Left kidney (tissue), 8 donors: ENCODE data around the gene SPTB. TPM values are rescaled to one million over a fixed set of nuclear protein-coding genes. Genes with fewer than 3 reads are reported as not detected.
"Not testable (repeated sequence)": the region's sequence is repeated elsewhere in the genome, so short reads cannot be mapped to it uniquely, and the experiment has no call there.

Experiments
- DNase-seq: peaks from one replicate; pipeline ENCODE4 v3.0.0-alpha.2; 2013
- long read RNA-seq, 8 donors: transcript quantifications; one replicate each; lab custom pipeline, GENCODE V29; 2026
- polyA plus RNA-seq: library from polyadenylated mRNA; unstranded; fragments of 120-200 nt; gene quantifications from one replicate; pipeline ENCODE4 v1.2.1, GENCODE V29; 2013; ENCODE audit not compliant: insufficient read length

SPTB gene
- polyA plus RNA-seq: 15.4 TPM
- long read RNA-seq, donor 1, partial matches to known transcripts: 5 of 5 reads
- long read RNA-seq, donor 1, other reads (novel, unspliced or antisense): 0 of 5 reads
- long read RNA-seq, donor 2, full-length matches to known transcripts: 3 of 3 reads
- long read RNA-seq, donor 2, partial matches to known transcripts: 0 of 3 reads
- long read RNA-seq, donor 2, other reads (novel, unspliced or antisense): 0 of 3 reads
- long read RNA-seq, donor 3: 0 reads
- long read RNA-seq, donor 4: 0 reads
- long read RNA-seq, donor 5, full-length matches to known transcripts: 1 of 8 reads
- long read RNA-seq, donor 5, partial matches to known transcripts: 7 of 8 reads
- long read RNA-seq, donor 5, other reads (novel, unspliced or antisense): 0 of 8 reads
- long read RNA-seq, donor 6, partial matches to known transcripts: 16 of 16 reads
- long read RNA-seq, donor 6, other reads (novel, unspliced or antisense): 0 of 16 reads
- long read RNA-seq, donor 7, full-length matches to known transcripts: 1 of 1 reads
- long read RNA-seq, donor 7, partial matches to known transcripts: 0 of 1 reads
- long read RNA-seq, donor 7, other reads (novel, unspliced or antisense): 0 of 1 reads
- long read RNA-seq, donor 8, full-length matches to known transcripts: 1 of 1 reads
- long read RNA-seq, donor 8, partial matches to known transcripts: 0 of 1 reads
- long read RNA-seq, donor 8, other reads (novel, unspliced or antisense): 0 of 1 reads

DNA sequence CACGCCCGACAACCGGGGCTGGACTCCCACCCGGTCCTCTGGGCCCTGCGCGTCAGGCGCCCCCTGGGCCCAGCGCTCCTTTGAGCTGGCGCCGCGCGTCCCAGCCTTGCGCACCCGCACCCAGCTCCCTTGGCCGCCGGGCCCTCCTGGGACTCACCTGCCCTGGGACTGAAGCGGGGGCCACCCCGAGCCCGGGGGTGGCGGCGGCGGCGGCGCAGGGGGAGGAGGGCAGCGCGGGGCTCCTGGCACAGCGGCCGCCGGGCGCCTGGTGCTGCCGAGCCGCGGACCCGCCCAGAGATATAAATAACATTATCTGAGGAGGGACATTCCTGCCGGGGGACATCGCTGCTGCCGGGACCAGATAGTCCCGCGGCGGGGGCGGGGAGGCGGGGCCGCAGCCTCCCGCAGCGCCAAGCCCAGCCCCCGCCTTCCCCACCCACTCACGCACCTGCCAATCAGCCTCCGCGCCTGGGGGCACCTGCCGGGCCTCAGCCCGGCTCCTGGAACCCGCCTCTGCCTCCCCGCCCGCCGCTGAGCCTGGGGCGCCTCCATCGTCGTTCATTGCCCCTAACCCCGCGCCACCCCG lies at the start of gene SPTB:
SPTB (minus strand) TSS at position 273 of the 586 bp plus-strand sequence. CDS start 56,813 bp downstream, outside the sequence.
- peak; percentile 34 for DNase-seq

DNA sequence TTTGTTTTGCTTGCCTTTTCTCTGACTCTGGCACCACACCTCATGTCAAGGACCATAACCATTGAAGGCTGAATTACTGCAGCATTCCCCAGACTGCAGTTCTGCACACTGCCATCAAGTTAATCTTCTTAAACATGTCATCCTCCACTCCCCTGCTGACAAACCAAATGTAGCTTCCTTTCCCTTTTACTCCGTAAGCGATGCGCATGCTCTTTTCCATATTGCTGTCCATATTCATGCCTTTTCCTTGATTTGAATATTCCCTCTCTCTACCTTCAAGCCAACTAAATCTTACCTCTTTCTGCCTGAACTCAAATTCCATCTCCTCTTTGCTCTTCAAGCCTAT lies 49.3 kb upstream of the SPTB start:
- no peak for DNase-seq

DNA sequence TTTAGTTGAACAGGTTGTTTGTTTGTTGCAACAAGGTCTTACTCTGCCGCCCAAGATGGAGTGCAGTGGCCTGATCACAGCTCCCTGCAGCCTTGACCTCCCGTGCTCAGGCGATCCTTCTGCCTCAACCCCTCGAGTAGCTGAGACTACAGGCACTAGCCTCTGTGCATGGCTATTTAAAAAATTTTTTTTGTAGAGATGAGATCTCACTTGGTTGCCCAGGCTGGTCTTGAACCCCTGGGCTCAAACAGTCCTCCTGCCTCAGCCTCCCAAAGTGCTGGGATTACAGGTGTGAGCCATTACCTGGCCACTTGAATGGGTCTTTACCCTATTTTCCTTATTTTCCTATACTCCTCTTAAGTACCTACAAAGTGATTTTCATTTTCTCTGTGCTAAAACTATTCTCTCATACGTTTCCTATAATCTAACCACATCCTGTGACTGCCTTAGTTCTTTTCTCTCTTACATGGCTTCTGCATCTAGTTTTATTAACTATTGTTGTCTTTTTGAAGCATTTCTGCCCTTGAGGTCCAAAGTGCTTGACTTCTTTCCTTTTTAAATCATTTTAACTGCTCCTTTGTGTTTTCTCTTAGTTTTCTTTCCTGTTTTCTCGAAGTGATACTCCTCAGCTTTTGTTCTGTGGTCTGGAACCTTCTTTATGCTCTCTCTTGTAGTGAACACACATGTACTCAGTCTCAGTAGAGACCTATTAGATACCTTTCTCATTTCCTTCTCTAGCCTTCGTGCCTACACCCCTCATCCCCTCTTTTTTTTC lies 48.7 kb upstream of the SPTB start:
- DNase-seq: no peak

DNA sequence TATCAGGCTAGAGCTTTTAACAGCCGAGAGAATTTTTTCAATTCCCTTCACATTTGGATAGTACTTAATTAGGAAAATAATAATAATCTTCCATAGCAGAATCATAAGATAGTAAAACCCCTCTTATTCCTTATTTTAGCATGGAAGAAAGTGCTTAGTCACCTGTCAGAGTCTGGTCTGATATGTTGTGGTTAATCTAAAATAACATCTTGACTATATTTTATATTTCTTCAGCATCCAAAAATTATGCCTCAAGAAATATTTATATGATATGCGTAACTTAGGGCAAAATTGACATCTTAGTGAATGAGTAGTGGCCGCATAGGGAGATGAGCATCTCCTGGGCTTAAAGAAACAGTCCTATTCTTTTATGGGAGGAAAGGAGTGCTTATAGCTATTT lies 47.3 kb upstream of the SPTB start:
- no peak for DNase-seq

DNA sequence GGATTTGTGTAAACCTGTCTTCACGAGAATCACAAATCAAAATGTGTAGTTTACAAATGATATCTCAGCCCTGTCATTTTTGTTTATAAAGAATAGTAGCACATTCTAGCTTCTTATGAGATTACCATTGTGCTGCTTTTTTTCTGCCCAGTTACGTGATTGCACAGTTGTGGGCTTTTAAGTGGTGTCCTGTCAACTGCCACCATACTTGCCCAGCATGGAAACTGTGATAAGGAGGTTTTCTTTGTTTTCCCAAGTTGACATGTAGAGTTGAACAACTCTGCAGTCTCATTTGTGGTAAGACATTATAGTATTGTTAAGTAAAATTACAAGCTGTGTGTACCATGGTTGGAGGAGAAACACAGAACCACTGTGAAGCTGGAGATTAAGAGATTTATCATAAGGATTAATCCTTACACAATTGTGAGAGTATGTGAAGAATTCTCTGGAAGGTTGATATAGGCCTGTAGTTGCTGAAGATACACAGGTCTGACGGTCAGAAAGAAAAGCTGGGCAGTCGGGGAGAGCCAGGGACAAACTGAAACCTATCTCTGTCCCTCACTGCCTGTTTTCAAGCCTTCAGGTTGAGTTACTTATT lies 46.8 kb upstream of the SPTB start:
- DNase-seq: no peak

DNA sequence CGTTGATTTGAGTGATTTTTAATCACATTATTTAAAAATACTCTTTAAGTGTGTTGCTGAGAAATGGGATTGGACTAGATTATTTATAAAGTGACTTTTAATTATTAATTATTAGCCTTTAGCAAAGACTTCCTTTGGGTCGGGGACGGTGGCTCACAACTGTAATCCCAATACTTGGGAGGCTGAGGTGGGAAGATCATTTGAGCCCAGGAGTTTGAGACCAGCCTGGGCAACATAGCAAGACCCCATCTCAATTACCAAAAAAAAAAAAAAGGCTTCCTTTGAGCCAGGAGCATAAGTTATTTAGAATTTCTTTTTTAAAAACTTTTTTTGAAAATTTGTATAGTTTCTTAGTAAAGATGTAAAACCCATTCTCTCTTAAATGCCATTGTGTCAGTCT lies 43.3 kb upstream of the SPTB start:
- no peak for DNase-seq

DNA sequence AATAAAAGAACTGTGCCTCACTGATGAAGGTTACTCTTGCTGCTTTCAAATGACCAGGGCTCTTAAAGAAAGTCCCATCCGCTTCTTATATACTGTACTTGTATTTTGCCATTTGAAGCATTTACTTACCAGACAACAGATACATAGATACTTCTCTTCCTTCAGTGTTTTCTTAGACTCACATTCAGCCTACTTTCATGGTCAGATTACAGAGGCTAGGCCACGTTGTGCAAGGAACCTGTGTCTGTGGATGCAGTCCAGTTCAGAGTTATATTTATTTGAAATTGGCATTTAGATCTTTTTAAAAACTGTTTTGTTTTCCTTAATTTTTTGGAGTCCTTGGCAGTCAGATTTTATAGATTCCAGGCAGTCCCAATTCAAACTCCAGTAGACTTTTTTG lies 40.8 kb upstream of the SPTB start:
- DNase-seq: no peak

DNA sequence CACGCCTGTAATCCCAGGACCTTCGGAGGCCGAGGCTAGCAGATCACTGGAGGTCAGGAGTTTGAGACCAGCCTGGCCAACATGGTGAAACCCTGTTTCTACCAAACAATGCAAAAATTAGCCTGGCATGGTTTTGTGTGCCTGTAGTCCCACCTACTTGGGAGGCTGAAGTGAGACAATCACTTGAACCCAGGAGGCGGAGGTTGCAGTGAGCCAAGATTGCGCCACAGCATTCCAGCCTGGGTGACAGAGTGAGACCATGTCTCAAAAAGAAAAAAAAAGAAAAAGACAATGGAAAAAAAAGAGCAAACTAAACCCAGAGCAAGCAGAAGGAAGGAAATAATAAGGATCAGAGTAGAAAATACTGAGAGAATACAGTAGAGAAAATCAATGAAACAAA lies 39.9 kb upstream of the SPTB start:
- no peak for DNase-seq

DNA sequence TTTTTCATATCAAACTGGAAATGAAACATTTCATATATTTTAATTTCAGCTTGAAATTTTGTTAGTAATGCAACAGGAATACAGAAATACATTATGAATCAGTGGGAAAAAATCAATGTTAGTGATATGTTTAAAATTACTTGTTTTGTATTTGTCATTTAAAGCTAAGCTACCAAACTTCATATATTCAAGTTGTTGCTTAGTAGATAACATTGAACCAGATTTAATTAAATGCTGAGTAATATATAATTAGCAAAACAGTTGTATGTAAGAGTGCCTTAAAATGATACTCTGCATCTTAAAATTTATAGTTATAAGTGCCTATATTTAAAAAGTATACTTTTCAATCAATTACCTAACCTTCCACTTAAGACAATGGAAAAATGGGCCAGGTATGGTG lies 39.5 kb upstream of the SPTB start:
- no peak for DNase-seq

DNA sequence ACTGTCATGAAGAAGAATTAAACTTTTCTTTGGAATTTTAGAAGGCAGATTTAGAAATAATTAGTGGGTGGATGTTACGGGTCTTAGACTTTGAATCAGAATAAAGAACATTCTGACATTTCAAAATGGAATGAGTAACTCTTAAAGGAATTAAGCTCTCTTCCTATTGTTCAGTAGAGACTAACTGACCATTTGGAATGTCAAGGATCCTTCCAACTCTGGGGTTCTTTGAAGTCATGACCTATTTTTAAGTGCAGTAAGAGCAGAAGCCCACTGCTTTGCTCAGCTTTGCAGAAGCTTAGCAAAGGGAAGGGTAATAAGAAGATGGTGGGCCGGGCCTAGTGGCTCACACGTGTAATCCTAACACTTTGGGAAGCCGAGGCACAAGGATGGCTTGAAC lies 38.5 kb upstream of the SPTB start:
- no peak for DNase-seq

DNA sequence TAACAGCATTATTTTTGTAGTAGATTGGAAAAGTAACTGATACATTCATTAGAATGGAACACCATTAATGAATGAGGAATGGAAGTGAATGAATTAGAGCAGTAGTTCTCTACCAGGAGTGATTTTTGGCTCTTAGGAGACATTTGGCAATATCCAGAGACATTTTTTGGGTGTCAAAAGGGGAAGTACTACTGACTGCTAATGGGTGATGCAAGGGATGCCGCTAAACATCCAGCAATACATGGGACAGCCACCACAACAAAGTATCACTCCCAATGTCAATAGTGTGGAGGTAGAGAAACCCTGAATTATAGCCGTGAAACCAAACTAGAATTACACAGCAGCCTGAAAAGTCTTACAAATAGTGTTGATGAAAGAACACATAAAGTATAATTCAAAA lies 36.1 kb upstream of the SPTB start:
- DNase-seq: no peak

DNA sequence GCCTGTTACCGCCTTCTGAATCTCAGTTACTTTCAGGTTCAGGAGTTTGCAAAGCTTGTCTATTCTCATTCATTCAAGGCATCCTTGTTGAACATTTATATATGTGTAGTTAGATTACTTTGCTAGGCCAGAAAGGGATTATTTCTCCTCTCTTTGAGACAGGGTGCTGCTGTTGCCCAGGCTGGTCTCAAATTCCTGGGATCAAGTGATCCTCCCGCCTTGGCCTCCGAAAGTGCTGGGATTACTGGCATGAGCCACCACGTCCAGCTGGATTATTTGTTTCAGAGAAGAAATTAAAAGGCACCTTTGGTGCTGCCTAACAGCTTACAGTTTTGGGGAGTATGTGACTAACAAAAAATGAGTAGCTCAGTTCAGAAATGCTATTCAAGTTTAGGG lies 35.3 kb upstream of the SPTB start:
- DNase-seq: no peak

DNA sequence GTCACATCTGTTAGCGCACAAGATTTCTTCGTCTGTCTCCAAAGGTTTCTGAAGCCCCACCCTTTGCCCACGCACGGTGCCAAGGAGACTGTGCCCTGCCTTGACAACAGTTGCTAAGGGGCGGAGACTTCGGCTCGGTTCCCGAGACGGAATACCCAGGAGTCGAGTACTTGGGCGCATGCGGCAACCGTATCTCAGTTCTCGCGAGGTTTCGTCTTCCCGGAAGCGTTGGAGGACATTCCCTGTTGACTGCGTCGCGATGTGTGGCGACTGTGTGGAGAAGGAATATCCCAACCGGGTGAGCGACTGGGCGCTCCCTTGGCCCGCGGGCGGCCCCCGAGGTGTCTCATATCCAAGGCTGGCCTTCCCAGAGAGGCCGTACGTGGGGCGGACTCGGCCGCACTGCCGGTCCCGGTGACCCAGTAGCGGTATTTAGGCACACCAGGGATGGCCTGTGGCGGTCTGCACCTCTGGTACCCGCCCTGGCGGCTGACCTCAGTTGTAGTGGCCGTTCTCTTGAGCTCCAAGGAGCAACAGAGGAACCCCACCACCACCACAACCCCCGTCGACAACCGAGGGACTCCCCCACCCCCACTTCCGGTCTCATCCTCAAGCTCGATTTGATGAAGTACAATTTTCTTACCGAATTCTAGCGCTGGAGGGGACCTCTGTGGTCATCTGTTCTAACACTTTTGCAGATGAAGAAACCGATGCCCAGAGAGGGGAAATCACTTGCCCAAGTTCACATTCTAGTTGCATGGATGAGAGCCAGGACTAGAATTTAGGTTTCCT lies 34.7 kb upstream of the SPTB start, which contains the start of gene CHURC1:
CHURC1 (plus strand) TSS at position 219 of the 792 bp plus-strand sequence; CDS start at position 260, 41 bp downstream.
- peak; percentile 99 for DNase-seq

DNA sequence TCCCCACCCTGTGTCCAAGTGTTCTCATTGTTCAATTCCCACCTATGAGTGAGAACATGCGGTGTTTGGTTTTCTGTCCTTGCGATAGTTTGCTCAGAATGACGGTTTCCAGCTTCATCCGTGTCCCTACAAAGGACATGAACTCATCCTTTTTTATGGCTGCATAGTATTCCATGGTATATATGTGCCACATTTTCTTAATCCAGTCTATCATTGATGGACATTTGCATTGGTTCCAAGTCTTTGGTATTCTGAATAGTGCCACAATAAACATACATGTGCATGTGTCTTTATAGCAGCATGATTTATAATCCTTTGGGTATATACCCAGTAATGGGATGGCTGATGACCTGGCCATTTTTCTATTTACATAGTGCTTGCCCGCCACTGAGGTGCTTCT lies 33.8 kb upstream of the SPTB start:
- not testable (repeated sequence) for DNase-seq

DNA sequence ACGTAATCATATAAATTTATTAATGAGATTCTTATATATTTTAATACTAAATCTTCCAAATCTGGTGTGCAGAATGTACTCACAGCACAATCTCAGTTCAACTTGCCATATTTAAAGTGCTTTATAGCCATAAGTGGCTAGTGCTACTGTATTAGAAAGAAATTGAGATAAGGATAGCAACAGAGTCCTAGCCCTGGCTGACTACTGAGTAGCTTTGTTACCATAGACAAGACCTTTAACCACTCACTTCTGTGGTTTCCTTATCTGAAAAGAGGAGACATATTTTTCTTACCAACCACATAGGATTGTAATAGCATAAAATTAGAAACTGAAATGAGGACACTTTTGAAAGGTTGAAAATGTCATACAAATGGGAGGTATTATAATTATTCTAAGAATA lies 32.6 kb upstream of the SPTB start:
- DNase-seq: no peak

DNA sequence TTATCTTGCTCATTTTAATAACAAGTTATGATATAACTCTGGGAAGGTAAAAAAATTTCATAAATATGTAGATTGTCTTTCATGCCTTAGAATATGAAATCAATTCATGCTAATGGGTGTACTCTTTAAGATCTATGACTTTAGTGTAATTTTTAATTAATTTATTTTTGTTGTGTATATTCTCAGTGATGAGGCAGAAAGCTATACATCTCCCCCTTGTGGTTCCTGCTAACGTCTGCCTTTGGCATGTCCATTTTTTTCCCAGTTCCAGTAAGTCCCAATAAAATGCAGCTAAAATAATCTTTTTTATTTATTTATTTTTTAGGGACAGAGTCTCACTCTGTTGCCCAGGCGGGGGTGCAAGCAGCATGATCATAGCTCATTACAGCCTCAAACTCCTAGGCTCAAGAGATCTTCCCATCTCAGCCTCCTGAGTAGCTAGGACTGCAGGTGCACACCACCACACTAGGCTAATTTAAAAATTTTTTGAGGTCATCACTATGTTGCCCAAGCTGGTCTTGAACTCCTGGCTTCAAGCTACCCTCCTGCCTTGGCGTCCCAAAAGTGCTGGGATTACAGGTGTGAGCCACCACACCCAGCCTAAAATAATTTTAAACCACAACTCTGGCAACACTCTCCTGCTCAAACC lies 31.3 kb upstream of the SPTB start:
- peak; percentile 18 for DNase-seq

DNA sequence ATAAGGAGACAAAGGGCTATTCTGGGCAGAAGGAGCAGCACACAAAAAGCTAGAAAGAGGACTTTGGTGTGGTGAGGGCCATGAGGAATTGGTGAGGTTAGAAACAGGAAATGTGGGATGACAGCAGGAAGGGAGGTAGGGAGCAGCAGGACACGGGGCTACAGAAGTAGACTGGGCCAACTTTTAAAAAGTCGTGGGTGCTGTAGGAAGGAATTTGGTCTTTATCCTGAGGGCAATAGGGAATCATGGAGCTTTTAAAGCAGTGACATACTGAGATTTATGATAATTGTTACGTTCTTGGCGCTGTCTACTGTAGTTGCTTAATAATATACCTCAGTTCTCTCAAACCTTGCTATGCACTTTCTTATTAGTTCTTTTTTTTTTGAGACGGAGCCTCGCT lies 26.3 kb upstream of the SPTB start:
- DNase-seq: no peak

DNA sequence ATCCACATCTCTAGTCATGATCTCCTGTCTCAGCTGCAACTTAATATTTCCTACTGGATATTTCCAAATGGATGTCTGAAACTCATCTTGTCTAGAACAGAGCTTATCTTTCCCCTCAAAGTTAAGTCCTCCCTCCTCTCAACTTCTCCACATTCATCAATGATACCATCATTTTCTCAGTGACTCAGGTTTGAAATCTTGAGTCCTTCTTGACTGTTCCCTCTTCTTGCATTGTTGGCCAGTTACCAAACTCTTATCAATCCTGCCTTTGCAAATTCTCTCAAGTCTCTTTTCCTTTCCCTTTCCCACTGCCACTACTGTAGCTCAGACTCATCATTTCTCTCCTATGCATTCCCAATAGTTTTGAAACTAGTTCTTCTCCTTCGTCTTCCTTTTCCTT lies 20.3 kb upstream of the SPTB start:
- no peak for DNase-seq

DNA sequence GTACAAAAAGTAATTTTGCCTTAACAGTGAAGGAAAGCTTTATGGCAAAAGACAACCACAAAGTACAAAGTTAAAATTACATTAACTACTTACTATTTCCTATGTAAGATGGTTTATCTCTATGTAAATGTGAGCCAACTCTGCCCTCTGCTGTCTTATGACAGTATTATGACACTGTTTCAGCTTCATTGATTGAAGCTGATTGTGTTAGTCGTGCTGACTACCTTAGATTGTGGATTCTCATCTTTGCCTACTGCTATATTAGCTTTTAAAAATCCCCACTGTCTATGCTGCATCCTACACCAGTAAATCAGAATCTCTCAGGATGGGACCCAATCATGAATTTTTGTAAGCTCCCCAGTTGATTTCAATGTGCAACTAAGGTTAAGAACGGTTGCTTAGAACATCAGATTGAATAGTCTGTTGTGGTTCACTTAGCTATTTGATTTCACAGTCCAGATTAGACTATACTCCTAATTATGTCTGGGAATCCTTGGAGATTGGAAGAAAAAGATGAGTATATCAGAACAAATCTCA lies 12.2 kb upstream of the SPTB start:
- peak; percentile 54 for DNase-seq

DNA sequence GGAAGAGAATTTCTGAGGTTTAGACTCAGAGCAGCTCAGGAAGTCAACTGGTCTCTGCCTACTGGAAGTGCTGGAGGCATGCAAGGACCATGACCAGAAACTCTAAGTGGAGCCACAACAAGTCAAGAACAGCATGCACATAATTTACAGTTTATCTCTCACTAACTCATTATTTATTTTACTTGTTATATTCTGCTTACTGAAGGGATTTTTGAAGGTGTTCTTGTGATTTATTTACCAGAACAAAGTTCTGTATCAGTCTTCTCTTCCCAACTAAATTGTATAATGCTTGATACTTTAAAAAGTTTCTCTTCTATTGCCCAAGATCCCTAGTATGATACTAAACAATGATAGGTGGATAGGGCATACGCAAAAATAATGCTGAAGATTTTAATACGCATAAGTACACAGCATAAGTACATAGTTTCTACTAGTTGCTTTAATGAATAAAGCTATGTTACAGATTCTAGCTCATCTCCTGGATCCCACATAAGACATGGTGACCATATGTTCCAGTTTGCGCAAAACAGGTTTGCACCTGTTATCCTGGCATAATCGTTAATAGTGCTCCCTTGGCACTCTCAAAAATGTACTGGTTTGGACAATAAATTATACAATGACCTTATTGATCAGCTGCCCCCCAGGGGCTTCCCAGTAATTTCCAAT lies 11.6 kb upstream of the SPTB start:
- no peak for DNase-seq
